SK-MEL-5 (cell line): ENCODE measurements around the gene CEACAM20. TPM values are rescaled to one million over a fixed set of nuclear protein-coding genes. Genes with fewer than 3 reads are reported as not detected.
"Not testable (repeated sequence)": the region's sequence is repeated elsewhere in the genome, so short reads cannot be mapped to it uniquely, and the experiment has no call there.

Experiments
- DNase-seq: peaks from one replicate; pipeline ENCODE4 v3.0.0-alpha.2; 2016; ENCODE audit warnings: low read depth, low spot score
- in situ Hi-C: cut with HindIII; loops from 2 replicates; pipeline ENCODE4 v1.10.0; 2016; ENCODE audit warnings: low sequenced_read_pairs, high pct_unique_total_duplicates, low pct_unique_long_range_greater_than_20kb
- polyA plus RNA-seq, 2 experiments: library from polyadenylated mRNA; depleted of rRNA; stranded (reverse); fragments of >200 nt; gene quantifications; 2 replicates each; pipeline ENCODE4 v1.2.3, GENCODE V29; 2015
- total RNA-seq: library from RNA; depleted of rRNA; stranded (reverse); fragments of >200 nt; shearing (Covaris generic); gene quantifications from 2 replicates; pipeline ENCODE4 v1.2.3, GENCODE V29; 2014; rRNA removed

CEACAM20 gene
- total RNA-seq: not detected in 2 replicates
- not detected in 2 replicates for polyA plus RNA-seq (2015; cell fraction: cytosol; rRNA removed)
- polyA plus RNA-seq (2015; cell fraction: nucleus; rRNA removed): not detected in 2 replicates

GRCh38 chr19:44529536-44529935, at the start of gene CEACAM20:
CEACAM20 (minus strand) TSS chr19:44529675; CDS start chr19:44529509, 166 bp downstream.
- no peak for DNase-seq
- in situ Hi-C loops: no loop called here

GRCh38 chr19:44577566-44577874, 48.0 kb upstream of the CEACAM20 start:
- in situ Hi-C loops: no loop called here
- no peak for DNase-seq

GRCh38 chr19:44576843-44577565, 47.5 kb upstream of the CEACAM20 start:
- peak; percentile 37 for DNase-seq
- in situ Hi-C loops: no loop called here

GRCh38 chr19:44575116-44575700, 45.7 kb upstream of the CEACAM20 start:
- DNase-seq: peak; percentile 22
- in situ Hi-C loops: no loop called here

GRCh38 chr19:44574186-44574950, 44.9 kb upstream of the CEACAM20 start:
- in situ Hi-C loops: no loop called here
- DNase-seq: no peak

GRCh38 chr19:44573627-44574026, 44.2 kb upstream of the CEACAM20 start:
- DNase-seq: no peak
- in situ Hi-C loops: no loop called here

- DNase-seq: no peak
- in situ Hi-C loops: no loop called here
Measured at GRCh38 chr19:44573183-44573582, 43.7 kb upstream of the CEACAM20 start.

GRCh38 chr19:44572581-44572900, 43.1 kb upstream of the CEACAM20 start:
- DNase-seq: no peak
- in situ Hi-C loops: no loop called here

GRCh38 chr19:44571830-44572580, 42.5 kb upstream of the CEACAM20 start:
- DNase-seq: no peak
- in situ Hi-C loops: no loop called here

- in situ Hi-C loops: no loop called here
- peak; percentile 81 for DNase-seq
Measured at GRCh38 chr19:44570984-44571684, 41.7 kb upstream of the CEACAM20 start.

GRCh38 chr19:44570603-44570983, 41.1 kb upstream of the CEACAM20 start:
- no peak for DNase-seq
- in situ Hi-C loops: no loop called here

GRCh38 chr19:44567745-44568144, 38.3 kb upstream of the CEACAM20 start:
- DNase-seq: no peak
- in situ Hi-C loops: no loop called here

GRCh38 chr19:44566984-44567383, 37.5 kb upstream of the CEACAM20 start:
- in situ Hi-C loops: no loop called here
- no peak for DNase-seq

- DNase-seq, in situ Hi-C loops: not testable (repeated sequence)
Measured at GRCh38 chr19:44563086-44563655, 33.7 kb upstream of the CEACAM20 start.

- DNase-seq: no peak
- in situ Hi-C loops: no loop called here
Measured at GRCh38 chr19:44557933-44558332, 28.5 kb upstream of the CEACAM20 start.

- no peak for DNase-seq
- in situ Hi-C loops: no loop called here
Measured at GRCh38 chr19:44554641-44555246, 25.3 kb upstream of the CEACAM20 start.
